Measurements from ENCODE around the gene PARVB.

DNA sequence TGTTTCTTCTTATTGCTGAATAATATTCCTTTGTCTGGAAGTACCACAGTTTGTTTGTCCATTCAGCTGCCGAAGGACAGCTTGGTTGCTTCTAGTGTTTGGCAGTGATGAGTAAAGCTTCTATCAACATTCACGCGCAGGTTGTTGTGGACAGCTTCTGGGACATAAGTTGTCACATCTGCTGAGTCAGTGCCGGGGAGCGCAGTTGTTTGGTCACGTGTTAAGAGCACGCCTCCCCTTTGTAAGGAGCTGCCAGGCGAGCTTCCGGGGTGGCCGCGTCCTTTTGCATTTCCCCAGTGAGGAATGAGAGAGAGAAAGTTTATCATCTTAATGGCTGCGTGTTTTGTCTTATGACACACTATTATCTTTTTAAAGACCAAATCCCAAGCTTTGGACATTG, 38.6 kb upstream of the PARVB start:
- no peak for TF ChIP-seq POLR2A (IDR thresholded peaks at IDR 0.05)
- no peak for TF ChIP-seq EP300 (IDR thresholded peaks at IDR 0.05)
